GM12875 (cell line): ENCODE data around the gene FBXO2.
"Not testable (repeated sequence)": the region's sequence is repeated elsewhere in the genome, so short reads cannot be mapped to it uniquely, and the experiment has no call there.

Source experiments
- H3K4me3 ChIP-seq: one replicate; pipeline ENCODE4 v1.5.1; 2011; ENCODE audit warnings: low read depth, low read length, control low read depth
- CTCF ChIP-seq: IDR thresholded peaks from 2 replicates; pipeline ENCODE4 v1.5.1; 2011; ENCODE audit warnings: low read depth, mild to moderate bottlenecking, control low read depth, inconsistent platforms, low read length, moderate library complexity, borderline replicate concordance; ENCODE audit not compliant: insufficient read depth

The FBXO2 gene

GRCh38 chr1:11646317-11646716 lies 7.9 kb downstream of the FBXO2 start:
- no peak for TF ChIP-seq CTCF
- no peak overlapping the region for H3K4me3 ChIP-seq

GRCh38 chr1:11645670-11646265 lies 8.5 kb downstream of the FBXO2 start:
- no peak overlapping the region for H3K4me3 ChIP-seq
- TF ChIP-seq CTCF, result peak; percentile 78

- no peak for TF ChIP-seq CTCF
- no peak overlapping the region for H3K4me3 ChIP-seq
These were observed 9.0 kb downstream of the FBXO2 start for GRCh38 chr1:11645270-11645669.

GRCh38 chr1:11643782-11644181 lies 10.4 kb downstream of the FBXO2 start:
- H3K4me3 ChIP-seq, result no peak overlapping the region
- TF ChIP-seq CTCF, result no peak

- peak; percentile 95 for TF ChIP-seq CTCF
- not testable (repeated sequence) for H3K4me3 ChIP-seq
These were observed 11.7 kb downstream of the FBXO2 start for GRCh38 chr1:11642418-11643017.

GRCh38 chr1:11641776-11642305 lies 12.4 kb downstream of the FBXO2 start:
- H3K4me3 ChIP-seq, result no peak overlapping the region

More at GRCh38 chr1:11641776-11642305, 12.4 kb downstream of the FBXO2 start:
- TF ChIP-seq CTCF, result no peak
